ENCODE results near the gene ASCC2.
"Not testable (repeated sequence)": the region's sequence is repeated elsewhere in the genome, so short reads cannot be mapped to it uniquely, and the experiment has no call there.

ASCC2 gene

GRCh38 chr22:29854432-29854831 is 16.4 kb upstream of the ASCC2 start:
- DNase-seq = no peak

- peak in 1 of 3 experiments; percentile 10 for DNase-seq
Observed at GRCh38 chr22:29848111-29848510, 10.0 kb upstream of the ASCC2 start.

- no peak for DNase-seq
Observed at GRCh38 chr22:29846290-29846689, 8.2 kb upstream of the ASCC2 start.

- no peak for DNase-seq
Observed at GRCh38 chr22:29842740-29843139, 4.7 kb upstream of the ASCC2 start.

- DNase-seq = no peak
Observed at GRCh38 chr22:29842172-29842571, 4.1 kb upstream of the ASCC2 start.

- DNase-seq = no peak
Observed at GRCh38 chr22:29840498-29840897, 2.4 kb upstream of the ASCC2 start.

- DNase-seq = peak in 1 of 3 experiments; percentile 6
Observed at GRCh38 chr22:29839039-29839438, 965 bp upstream of the ASCC2 start.

GRCh38 chr22:29838599-29838956 is 504 bp upstream of the ASCC2 start:
- DNase-seq = no peak

- DNase-seq = not testable (repeated sequence)
Observed at GRCh38 chr22:29836791-29837370, 1.2 kb downstream of the ASCC2 start.

- no peak for DNase-seq
Observed at GRCh38 chr22:29834046-29834445, 4.0 kb downstream of the ASCC2 start.

GRCh38 chr22:29833392-29833965 is 4.6 kb downstream of the ASCC2 start:
- no peak for DNase-seq

GRCh38 chr22:29831958-29832357 is 6.1 kb downstream of the ASCC2 start:
- no peak for DNase-seq

- no peak for DNase-seq
Observed at GRCh38 chr22:29831186-29831921, 6.7 kb downstream of the ASCC2 start.

- DNase-seq = no peak
Observed at GRCh38 chr22:29830585-29830984, 7.5 kb downstream of the ASCC2 start.

GRCh38 chr22:29827726-29828125 is 10.3 kb downstream of the ASCC2 start:
- DNase-seq = not testable (repeated sequence)

- no peak for DNase-seq
Observed at GRCh38 chr22:29827091-29827490, 11.0 kb downstream of the ASCC2 start.

GRCh38 chr22:29825578-29825977 is 12.5 kb downstream of the ASCC2 start:
- no peak for DNase-seq

- DNase-seq = no peak
Observed at GRCh38 chr22:29824677-29825076, 13.4 kb downstream of the ASCC2 start.

GRCh38 chr22:29821291-29822016 is 16.6 kb downstream of the ASCC2 start:
- DNase-seq = peak; percentile 2 to 86 (median 48)

- DNase-seq = no peak
Observed at GRCh38 chr22:29820961-29821290, 17.1 kb downstream of the ASCC2 start.

GRCh38 chr22:29819501-29819900 is 18.6 kb downstream of the ASCC2 start:
- DNase-seq = no peak

GRCh38 chr22:29817724-29818123 is 20.4 kb downstream of the ASCC2 start:
- no peak for DNase-seq

- no peak for DNase-seq
Observed at GRCh38 chr22:29816980-29817379, 21.1 kb downstream of the ASCC2 start.

- peak in 1 of 3 experiments; percentile 55 for DNase-seq
Observed at GRCh38 chr22:29816539-29816938, 21.5 kb downstream of the ASCC2 start.
